BJ (cell line): Measurements from ENCODE around the gene NINJ2. TPM values are rescaled to one million over a fixed set of nuclear protein-coding genes. Genes with fewer than 3 reads are reported as not detected.

Experiments
- CTCF ChIA-PET: fragments of 350-600 bp; formaldehyde crosslinking; extraction: SDS; loops from one replicate; lab custom pipeline; 2021; ENCODE audit warnings: antibody characterized with exemption, inconsistent platforms; lab: Yijun Ruan, JAX
- POLR2A ChIA-PET: fragments of 300-600 bp; sonication (Branson Sonifier 250); formaldehyde crosslinking; extraction: SDS; loops from one replicate; lab custom pipeline; 2021; ENCODE audit warnings: antibody characterized with exemption; lab: Charles Lee
- DNase-seq: peaks from one replicate; pipeline ENCODE4 v3.0.0-alpha.2; 2011; ENCODE audit warnings: low read depth
- H3K27me3 ChIP-seq: 2 replicates; pipeline ENCODE4 v1.6.0; 2011; ENCODE audit warnings: low read length; ENCODE audit not compliant: control insufficient read depth, insufficient read depth
- H3K36me3 ChIP-seq: 2 replicates; pipeline ENCODE4 v1.5.1; 2011; ENCODE audit warnings: low read length; ENCODE audit not compliant: control insufficient read depth, insufficient read depth
- H3K4me3 ChIP-seq: 2 replicates; pipeline ENCODE4 v1.5.1; 2011; ENCODE audit warnings: low read depth, mild to moderate bottlenecking, control low read depth, low read length
- CTCF ChIP-seq: IDR thresholded peaks from 2 replicates; pipeline ENCODE4 v1.5.1; 2011; ENCODE audit warnings: low read depth, mild to moderate bottlenecking, control low read depth, inconsistent platforms, low read length, moderate library complexity; ENCODE audit not compliant: insufficient read depth
- polyA plus RNA-seq: library from polyadenylated mRNA; depleted of rRNA; stranded (reverse); fragments of >200 nt; gene quantifications from 2 replicates; pipeline ENCODE4 v1.2.3, GENCODE V29; 2011

The NINJ2 gene
- polyA plus RNA-seq, 1 experiment, result 0.32 TPM

DNA sequence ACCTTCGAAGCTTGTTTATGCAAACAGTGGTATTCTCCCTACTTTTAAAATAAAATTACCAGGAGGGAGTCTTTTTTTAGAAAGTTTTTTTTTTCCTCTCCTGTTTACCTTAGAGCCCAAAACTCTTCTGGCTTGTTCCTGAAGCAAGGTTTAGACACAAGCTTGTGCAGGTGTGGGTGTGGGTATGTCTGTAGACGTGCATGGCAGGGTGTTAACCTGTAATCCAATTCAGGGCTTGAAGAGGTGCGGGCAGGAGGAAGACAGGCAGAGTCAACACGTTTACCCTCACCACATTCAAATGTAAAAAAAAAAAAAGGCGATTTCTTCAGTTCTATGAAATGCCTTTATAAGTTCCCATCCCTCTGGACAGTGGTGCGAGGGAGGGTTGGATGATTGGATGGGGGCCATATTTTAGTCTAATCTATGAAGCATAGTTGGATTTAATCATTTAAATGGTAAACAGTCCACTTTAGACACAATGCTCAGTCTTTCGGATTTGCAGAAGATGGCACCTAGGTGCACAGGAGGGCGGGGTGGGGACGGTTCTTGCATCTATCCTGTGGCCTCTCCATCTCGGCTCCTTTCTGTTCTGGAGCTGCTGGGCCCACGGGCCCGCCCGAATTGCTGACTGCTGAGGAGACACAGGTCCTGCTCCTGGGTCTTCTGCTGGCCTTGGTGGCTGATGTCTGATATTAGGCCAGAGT, 982 bp upstream of the NINJ2 start:
- no peak for DNase-seq
- CTCF ChIA-PET, result no interaction called here
- Histone ChIP-seq H3K27me3 (peaks cover 8% of the 10 kb centered on the region), H3K36me3 (no peaks in the 10 kb centered on the region), H3K4me3 (no peak overlapping the region)
- TF ChIP-seq CTCF, result no peak
- POLR2A ChIA-PET, result no interaction called here

GRCh38 chr12:662566-663292, 516 bp downstream of the NINJ2 start:
- CTCF ChIA-PET, result interaction anchor here (0.6 to 1.6 kb wide), 6 partner anchors 12 to 87 kb away, joined by 3 to 6 read pairs (median 4); no protein-coding TSS in a partner anchor
- peaks cover 8% of the 10 kb centered on the region for H3K27me3 ChIP-seq
- no peak for DNase-seq
- H3K4me3 ChIP-seq, result no peak overlapping the region
- POLR2A ChIA-PET, result no interaction called here
- H3K36me3 ChIP-seq, result no peaks in the 10 kb centered on the region
- no peak for TF ChIP-seq CTCF

GRCh38 chr12:661720-662486, 1.3 kb downstream of the NINJ2 start:
- H3K4me3 ChIP-seq, result no peak overlapping the region
- no peaks in the 10 kb centered on the region for H3K36me3 ChIP-seq
- POLR2A ChIA-PET, result no interaction called here
- CTCF ChIA-PET, result interaction anchor here (0.6 to 1.6 kb wide), 4 partner anchors 16 to 86 kb away, joined by 3 to 6 read pairs (median 3); no protein-coding TSS in a partner anchor
- DNase-seq, result no peak
- TF ChIP-seq CTCF, result no peak
- H3K27me3 ChIP-seq, result peaks cover 8% of the 10 kb centered on the region

DNA sequence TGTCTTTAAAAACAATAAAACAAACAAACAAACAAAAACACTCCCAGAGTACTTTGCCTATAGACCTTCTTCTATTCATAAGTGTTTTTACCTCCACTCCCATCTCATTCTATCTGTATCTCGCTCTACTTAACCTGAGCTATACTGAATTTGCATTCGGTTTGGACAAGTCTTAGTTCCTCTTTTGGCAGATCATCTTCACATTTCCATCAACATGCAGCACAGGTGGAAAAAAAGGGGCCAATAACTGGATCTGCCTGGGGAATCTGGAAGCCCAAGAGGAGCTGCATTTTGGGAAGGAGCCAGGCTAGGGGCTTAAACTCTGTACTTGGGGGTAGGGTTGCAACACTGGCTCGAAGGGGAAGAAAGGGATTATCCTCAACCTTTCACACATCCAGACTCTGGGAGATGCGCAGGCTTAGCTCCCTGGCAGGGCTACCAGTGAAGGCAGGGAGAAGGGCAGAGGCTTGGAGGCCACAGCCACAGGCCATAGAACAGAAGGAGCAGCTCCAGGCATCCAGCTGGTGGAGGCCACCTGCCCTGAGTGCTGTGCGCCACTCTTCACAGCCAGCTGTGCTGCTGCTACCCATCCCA, 4.1 kb downstream of the NINJ2 start:
- Histone ChIP-seq H3K27me3 (peaks cover 5% of the 10 kb centered on the region), H3K4me3 (no peak overlapping the region), H3K36me3 (no peaks in the 10 kb centered on the region)
- CTCF ChIA-PET, result no interaction called here
- TF ChIP-seq CTCF, result no peak
- no peak for DNase-seq
- POLR2A ChIA-PET, result no interaction called here
